GM12878 (cell line): Measurements from ENCODE around the gene CLN3. TPM values are rescaled to one million over a fixed set of nuclear protein-coding genes. Genes with fewer than 3 reads are reported as not detected.

Experiments used
- CHD2 ChIP-seq: IDR thresholded peaks from 2 replicates; pipeline ENCODE4 v1.6.1; 2011; ENCODE audit warnings: low read depth, low read length, improper control_type of control experiment, borderline replicate concordance
- E2F8 ChIP-seq: fragments of 450-650 bp; IDR thresholded peaks from 2 replicates; pipeline ENCODE4 v1.6.1; 2018; ENCODE audit warnings: mild to moderate bottlenecking, low read depth, moderate library complexity; ENCODE audit not compliant: partially characterized antibody
- E4F1 ChIP-seq: fragments of 450-650 bp; IDR thresholded peaks from 2 replicates; pipeline ENCODE4 v1.6.1; 2018; ENCODE audit warnings: borderline replicate concordance, mild to moderate bottlenecking; ENCODE audit not compliant: partially characterized antibody
- ETV6 ChIP-seq, 2 experiments: fragments of 450-650 bp in 1 of 2; IDR thresholded peaks in 1 of 2; conservative IDR thresholded peaks in 1 of 2; 2 replicates each; pipeline ENCODE4 v1.6.1; 2014; ENCODE audit warnings: antibody characterized with exemption in 1 of 2, borderline replicate concordance in 1 of 2, low read depth in 1 of 2, mild to moderate bottlenecking in 1 of 2, moderate library complexity in 1 of 2
- GATAD2B ChIP-seq: fragments of 450-650 bp; conservative IDR thresholded peaks from 2 replicates; pipeline ENCODE4 v1.6.1; 2017; ENCODE audit warnings: low read depth, mild to moderate bottlenecking, moderate library complexity
- HDGF ChIP-seq: fragments of 450-650 bp; IDR thresholded peaks from 2 replicates; pipeline ENCODE4 v1.6.1; 2016; ENCODE audit warnings: antibody characterized with exemption
- HSF1 ChIP-seq: fragments of 150-350 bp; IDR thresholded peaks from 2 replicates; pipeline ENCODE4 v1.6.1; 2014; ENCODE audit warnings: mild to moderate bottlenecking, low read depth, low read length
- KLF5 ChIP-seq: fragments of 450-650 bp; IDR thresholded peaks from 2 replicates; pipeline ENCODE4 v1.6.1; 2014; ENCODE audit warnings: mild to moderate bottlenecking; ENCODE audit not compliant: partially characterized antibody
- MEF2A ChIP-seq: IDR thresholded peaks from 2 replicates; pipeline ENCODE4 v1.6.1; 2011; ENCODE audit warnings: low read depth, mild to moderate bottlenecking, low read length, moderate library complexity; ENCODE audit not compliant: insufficient read depth
- MLLT1 ChIP-seq: fragments of 450-650 bp; IDR thresholded peaks from 2 replicates; pipeline ENCODE4 v1.6.1; 2016; ENCODE audit warnings: mild to moderate bottlenecking
- MYC ChIP-seq: IDR thresholded peaks from 2 replicates; pipeline ENCODE4 v1.6.1; 2011; ENCODE audit warnings: mild to moderate bottlenecking, low read length, moderate library complexity, inconsistent platforms; ENCODE audit not compliant: insufficient read depth, insufficient replicate concordance, insufficient read length, severe bottlenecking
- PAX5 ChIP-seq: IDR thresholded peaks from 2 replicates; pipeline ENCODE4 v1.6.1; 2011; ENCODE audit warnings: low read depth, low read length, borderline replicate concordance
- RAD21 ChIP-seq: IDR thresholded peaks from 2 replicates; pipeline ENCODE4 v1.6.1; 2011; ENCODE audit warnings: mild to moderate bottlenecking, low read depth, low read length, moderate library complexity; ENCODE audit not compliant: insufficient read depth
- REST ChIP-seq: IDR thresholded peaks from 2 replicates; pipeline ENCODE4 v1.6.1; 2012; ENCODE audit warnings: mild to moderate bottlenecking, low read depth, low read length
- SREBF2 ChIP-seq: IDR thresholded peaks from 2 replicates; pipeline ENCODE4 v1.6.1; 2012; ENCODE audit warnings: mild to moderate bottlenecking, low read length
- STAT1 ChIP-seq: fragments of 450-650 bp; conservative IDR thresholded peaks from 2 replicates; pipeline ENCODE4 v1.6.1; 2014; ENCODE audit warnings: antibody characterized with exemption, mild to moderate bottlenecking
- YBX1 ChIP-seq: fragments of 450-650 bp; IDR thresholded peaks from 2 replicates; pipeline ENCODE4 v1.6.1; 2016; ENCODE audit warnings: antibody characterized with exemption
- polyA plus RNA-seq, 11 experiments: library from polyadenylated mRNA; depleted of rRNA in 4 of 11; unstranded in 6 of 11; stranded (reverse) in 5 of 11; fragments of >200 nt; fragmentation: Nextera tagmentation in 4 of 11; fragmentation: Illumina TruSeq in 1 of 11; extraction: Ambion mirVana in 4 of 11; extraction: Trizol in 1 of 11; gene quantifications; 1 replicate in 1 of 11; 2 replicates in 10 of 11; pipeline versions ENCODE4 v1.2.1 to v1.2.3, GENCODE V29; 2011 to 2016; ENCODE audit warnings: inconsistent platforms in 2 of 11, missing spikeins in 2 of 11, low read depth in 1 of 11
- total RNA-seq, 4 experiments: library from RNA; depleted of rRNA in 3 of 4; stranded (reverse); fragments of >200 nt in 3 of 4; fragmentation: Illumina TruSeq in 1 of 4; extraction: Trizol in 1 of 4; gene quantifications; 2 replicates each; pipeline versions ENCODE4 v1.2.1 to v1.2.3, GENCODE V29; 2013 to 2021

Gene CLN3
- total and polyA plus RNA-seq, 10 of the 15 experiments (the other 5 are each of a cell fraction or from before 2014, with no cell fraction given): 2.3 to 25.0 (median 16.6) TPM

- TF ChIP-seq GATAD2B: peak; percentile 61; the same call in 1 of the 2 replicates
- TF ChIP-seq PAX5: 0 out of 2 replicates have a peak, but pooled peaks have one; percentile 20
- peak; percentile 88; the same call in 1 of the 2 replicates for TF ChIP-seq STAT1
- TF ChIP-seq MLLT1: peak; percentile 80; the same call in 1 of the 2 replicates
- TF ChIP-seq HSF1: no peak
- TF ChIP-seq YBX1: no peak
- TF ChIP-seq KLF5: peak; percentile 39
- no peak for TF ChIP-seq REST
- no peak for TF ChIP-seq SREBF2
- peak; percentile 94 for TF ChIP-seq E4F1
- no peak for TF ChIP-seq HDGF
- TF ChIP-seq MEF2A: no peak
- no peak for TF ChIP-seq RAD21
- peak; percentile 88 for TF ChIP-seq E2F8
- TF ChIP-seq ETV6 (conservative IDR thresholded peaks at IDR 0.05 in 1 of 2, IDR thresholded peaks at IDR 0.05 in 1 of 2; ENCODE audit: borderline replicate concordance in 1 of 2, low read depth in 1 of 2): peak in 1 of 2 experiments; percentile 30; a peak in 1 of 4 replicates
- no peak for TF ChIP-seq CHD2
- TF ChIP-seq MYC: no peak
These were observed at the start of gene CLN3 (continued) for GRCh38 chr16:28491970-28492474.
